ENCODE results near the gene CEACAM3. TPM values are rescaled to one million over a fixed set of nuclear protein-coding genes. Genes with fewer than 3 reads are reported as not detected.
"Not testable (repeated sequence)": the region's sequence is repeated elsewhere in the genome, so short reads cannot be mapped to it uniquely, and the experiment has no call there.

CEACAM3 gene
- total RNA-seq (not detected), total RNA-seq (0 to 0.13 (median 0) reads per million in 29 experiments)
- not detected for total RNA-seq (2013)

DNA sequence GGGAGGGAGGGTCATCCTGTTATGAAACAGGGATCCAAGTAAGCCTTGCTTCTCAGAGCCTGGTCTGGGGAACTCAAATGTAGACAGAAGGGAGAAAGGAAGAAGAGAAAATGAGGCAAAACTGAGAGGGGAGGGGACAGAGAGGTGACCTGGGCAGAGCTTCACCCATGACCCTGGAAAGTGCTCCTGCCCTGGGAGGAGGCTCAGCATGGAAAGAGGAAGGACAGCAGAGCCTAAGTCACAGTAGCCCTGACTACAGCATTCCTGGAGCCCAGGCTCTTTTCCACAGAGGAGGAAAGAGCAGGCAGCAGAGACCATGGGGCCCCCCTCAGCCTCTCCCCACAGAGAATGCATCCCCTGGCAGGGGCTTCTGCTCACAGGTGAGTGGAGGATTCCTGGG lies at the start of gene CEACAM3:
Gene CEACAM3 (plus strand): TSS at position 226 of the 400 bp plus-strand sequence. CDS start 91 bp downstream, at position 317.
- Mint-ChIP-seq H3K4me3 (no peak within 1 kb of the TSS), H3K27ac (no peak within 1 kb of the TSS), H3K27me3 (peaks cover 38 to 40% of the 10 kb centered on the region in 2 donors), H3K4me1 (peaks cover 5 to 12% (median 6%) of the 10 kb centered on the region in 3 donors), H3K36me3 (no peaks in the 10 kb centered on the region), H3K9me3 (no peaks in the 10 kb centered on the region)
- Histone ChIP-seq H3K36me3 (ENCODE audit: control insufficient read depth in 2 of 2, extremely low read depth in 1 of 2, insufficient read depth in 1 of 2, low read length in 1 of 2) (no peaks in the 10 kb centered on the region), H3K27me3 (replicated peaks in 1 of 2; ENCODE audit: control insufficient read depth in 2 of 2, extremely low read depth in 1 of 2, insufficient read depth in 2 of 2, low read length in 1 of 2) (peaks cover 0 to 36% of the 10 kb centered on the region in 2 experiments), H3K27ac (ENCODE audit: low read length) (no peak within 1 kb of the TSS), H3K4me1 (ENCODE audit: control insufficient read depth in 1 of 2, extremely low read depth in 1 of 2, insufficient read depth in 2 of 2, low read length in 2 of 2) (no peaks in the 10 kb centered on the region), H3K9me3 (no peaks in the 10 kb centered on the region), H3K4me3 (ENCODE audit: control insufficient read depth in 1 of 2, extremely low read depth in 1 of 2, low read length in 1 of 2) (no peak within 1 kb of the TSS)
- DNase-seq (no peak), ATAC-seq (replicated peaks in 1 of 4) (no peak)
- CTCF ChIA-PET, result interaction anchor here in 1 of 2 donors (1.8 kb wide), 1 partner anchor 25 kb away, joined by 4 read pairs; no protein-coding TSS in a partner anchor
- POLR2A ChIA-PET, result no interaction called here

DNA sequence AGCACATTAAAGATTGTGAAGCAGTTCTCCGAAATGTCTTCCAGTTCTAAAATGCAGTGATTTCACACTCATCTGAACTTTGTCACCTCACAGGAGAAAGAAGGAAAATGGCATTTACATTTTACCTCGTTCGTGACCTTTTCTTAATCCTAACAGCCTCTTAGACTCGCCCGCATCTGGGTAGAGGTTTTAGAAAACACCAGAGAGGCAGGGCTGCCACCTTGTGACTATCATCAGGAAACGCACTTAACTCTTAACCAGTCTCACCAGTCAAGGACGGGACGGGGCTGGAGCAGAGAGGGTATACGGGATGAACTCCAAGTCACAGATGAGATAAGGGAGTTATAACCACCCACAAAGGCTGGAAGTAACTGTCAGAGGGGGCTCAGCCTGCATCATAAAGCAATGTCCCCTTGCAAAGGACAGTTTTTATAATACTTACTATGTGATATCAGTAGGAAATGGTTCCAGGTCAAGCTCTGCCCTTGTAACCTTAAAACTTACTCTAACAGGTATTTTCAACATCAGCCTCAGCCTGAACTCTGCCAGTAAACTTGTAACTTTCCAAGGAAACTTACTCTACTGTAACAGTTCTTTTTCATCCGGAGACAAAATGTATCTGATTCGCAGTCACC lies 49.7 kb upstream of the CEACAM3 start:
- H3K4me3 ChIP-seq (ENCODE audit: control insufficient read depth in 1 of 2, extremely low read depth in 1 of 2, low read length in 1 of 2), result no peak overlapping the region
- H3K27ac ChIP-seq (ENCODE audit: low read length), result no peak overlapping the region
- no peaks in the 10 kb centered on the region for H3K36me3 ChIP-seq (ENCODE audit: control insufficient read depth in 2 of 2, extremely low read depth in 1 of 2, insufficient read depth in 1 of 2, low read length in 1 of 2)
- H3K36me3 Mint-ChIP-seq, result no peaks in the 10 kb centered on the region
- H3K27me3 ChIP-seq (replicated peaks in 1 of 2; ENCODE audit: control insufficient read depth in 2 of 2, extremely low read depth in 1 of 2, insufficient read depth in 2 of 2, low read length in 1 of 2), result peaks cover 0 to 18% of the 10 kb centered on the region in 2 experiments
- POLR2A ChIA-PET, result no interaction called here
- WGBS (ENCODE audit: insufficient coverage), result 100% methylated on average over 2 of the region's 11 CpGs
- H3K4me1 Mint-ChIP-seq, result peaks cover 0 to 12% (median 3%) of the 10 kb centered on the region in 3 donors
- H3K27me3 Mint-ChIP-seq, result peaks cover 46 to 65% of the 10 kb centered on the region in 2 donors
- DNase-seq, result peak in 31 of 35 experiments; percentile 5 to 67 (median 29)
- H3K9me3 ChIP-seq, result no peaks in the 10 kb centered on the region
- H3K4me3 Mint-ChIP-seq, result no peak overlapping the region
- H3K9me3 Mint-ChIP-seq, result no peaks in the 10 kb centered on the region
- no peaks in the 10 kb centered on the region for H3K4me1 ChIP-seq (ENCODE audit: control insufficient read depth in 1 of 2, extremely low read depth in 1 of 2, insufficient read depth in 2 of 2, low read length in 2 of 2)
- CTCF ChIA-PET, result interaction anchor here in 1 of 2 donors (0.6 kb wide), 1 partner anchor 1420 kb away, joined by 5 read pairs; no protein-coding TSS in a partner anchor
- H3K27ac Mint-ChIP-seq, result no peak overlapping the region
- ATAC-seq (replicated peaks in 1 of 4), result peak; percentile 70 to 90 (median 81)

DNA sequence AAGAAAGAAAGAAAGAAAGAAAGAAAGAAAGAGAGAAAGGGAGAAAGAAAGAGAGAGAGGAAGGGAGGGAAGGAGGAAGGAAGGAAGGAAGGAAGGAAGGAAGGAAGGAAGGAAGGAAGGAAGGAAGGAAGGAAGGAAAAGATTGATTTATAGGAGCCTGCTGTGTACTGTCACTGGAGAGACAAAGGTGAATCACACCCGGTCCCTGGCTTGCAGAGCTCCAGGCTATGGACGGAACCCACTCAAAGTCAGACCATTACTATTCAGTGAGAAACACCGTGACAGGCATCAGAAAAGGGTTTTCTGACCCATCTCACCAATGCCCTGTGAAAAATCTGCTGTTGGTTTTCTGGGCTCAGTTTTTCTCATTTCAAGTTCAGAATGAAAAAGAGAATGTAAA lies 48.4 kb upstream of the CEACAM3 start:
- H3K27me3 Mint-ChIP-seq, result peaks cover 50 to 68% of the 10 kb centered on the region in 2 donors

DNA sequence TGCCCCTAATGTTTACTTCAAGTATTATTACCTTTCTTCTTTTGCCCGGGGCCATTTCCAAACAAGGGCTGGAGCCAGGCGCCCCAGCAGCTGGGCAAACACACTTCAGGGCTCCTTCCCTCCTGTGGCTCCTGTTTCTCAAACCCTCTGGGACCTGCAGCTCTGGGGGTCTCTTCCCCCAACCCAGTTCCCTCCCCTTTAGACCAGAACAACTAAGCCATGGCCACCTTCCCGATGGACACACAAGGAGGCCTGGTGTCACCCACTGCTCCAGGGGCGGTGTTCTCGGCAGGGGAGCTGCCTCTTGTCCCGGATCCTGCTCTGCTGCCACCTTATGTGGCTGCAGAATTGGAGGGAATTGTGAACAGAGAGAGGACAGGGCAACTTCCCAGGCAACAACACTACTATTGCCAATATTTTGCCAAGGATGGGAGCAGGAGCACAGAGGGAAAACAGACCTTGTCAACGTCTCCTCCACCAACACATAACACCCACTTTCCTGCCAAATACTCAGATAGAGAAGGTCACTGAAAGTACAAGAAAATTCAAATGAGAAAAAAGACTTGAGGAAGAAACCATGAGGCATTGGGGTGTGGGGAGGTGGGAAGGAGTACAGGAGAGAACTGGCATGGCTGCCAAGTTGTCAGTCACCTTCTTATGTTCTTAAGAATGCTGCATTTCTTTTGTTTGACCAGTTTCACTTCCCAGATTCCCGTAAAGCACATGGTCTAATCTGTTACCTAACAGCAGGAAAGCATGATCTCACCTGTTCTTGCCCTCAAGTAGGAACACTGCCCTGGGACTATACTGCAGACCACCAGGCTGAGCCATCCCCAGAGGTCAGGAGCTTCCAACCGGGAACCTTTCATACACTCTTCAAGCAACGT lies 45.9 kb upstream of the CEACAM3 start:
- H3K27me3 ChIP-seq (replicated peaks in 1 of 2; ENCODE audit: control insufficient read depth in 2 of 2, extremely low read depth in 1 of 2, insufficient read depth in 2 of 2, low read length in 1 of 2), result peaks cover 0 to 29% of the 10 kb centered on the region in 2 experiments
- DNase-seq; H3K4me3 ChIP-seq (ENCODE audit: control insufficient read depth in 1 of 2, extremely low read depth in 1 of 2, low read length in 1 of 2); H3K4me1 ChIP-seq (ENCODE audit: control insufficient read depth in 1 of 2, extremely low read depth in 1 of 2, insufficient read depth in 2 of 2, low read length in 2 of 2); POLR2A ChIA-PET; H3K36me3 ChIP-seq (ENCODE audit: control insufficient read depth in 2 of 2, extremely low read depth in 1 of 2, insufficient read depth in 1 of 2, low read length in 1 of 2); H3K27ac Mint-ChIP-seq; ATAC-seq (replicated peaks in 1 of 4); H3K9me3 ChIP-seq; H3K36me3 Mint-ChIP-seq; CTCF ChIA-PET; H3K9me3 Mint-ChIP-seq; H3K27ac ChIP-seq (ENCODE audit: low read length); H3K4me3 Mint-ChIP-seq: not testable (repeated sequence)
- H3K4me1 Mint-ChIP-seq, result peaks cover 4 to 19% (median 6%) of the 10 kb centered on the region in 3 donors
- 60% methylated on average over 1 of the region's 10 CpGs for WGBS (ENCODE audit: insufficient coverage)
- peaks cover 52 to 63% of the 10 kb centered on the region in 2 donors for H3K27me3 Mint-ChIP-seq

More for the DNA sequence above, 48.4 kb upstream of the CEACAM3 start:
- Histone ChIP-seq H3K27ac (ENCODE audit: low read length) (no peak overlapping the region), H3K27me3 (replicated peaks in 1 of 2; ENCODE audit: control insufficient read depth in 2 of 2, extremely low read depth in 1 of 2, insufficient read depth in 2 of 2, low read length in 1 of 2) (peaks cover 0 to 20% of the 10 kb centered on the region in 2 experiments), H3K4me3 (ENCODE audit: control insufficient read depth in 1 of 2, extremely low read depth in 1 of 2, low read length in 1 of 2) (no peak overlapping the region), H3K36me3 (ENCODE audit: control insufficient read depth in 2 of 2, extremely low read depth in 1 of 2, insufficient read depth in 1 of 2, low read length in 1 of 2) (no peaks in the 10 kb centered on the region), H3K4me1 (ENCODE audit: control insufficient read depth in 1 of 2, extremely low read depth in 1 of 2, insufficient read depth in 2 of 2, low read length in 2 of 2) (peaks cover 0 to under 1% of the 10 kb centered on the region in 2 experiments), H3K9me3 (no peaks in the 10 kb centered on the region)
- no peak overlapping the region for H3K4me3 Mint-ChIP-seq
- H3K27ac Mint-ChIP-seq, result no peak overlapping the region
- H3K9me3 Mint-ChIP-seq, result no peaks in the 10 kb centered on the region
- no peaks in the 10 kb centered on the region for H3K36me3 Mint-ChIP-seq
- DNase-seq (no peak), ATAC-seq (replicated peaks in 1 of 4) (no peak)
- CTCF ChIA-PET, result no interaction called here
- POLR2A ChIA-PET, result no interaction called here
- peaks cover 0 to 12% (median 3%) of the 10 kb centered on the region in 3 donors for H3K4me1 Mint-ChIP-seq
- WGBS (ENCODE audit: insufficient coverage), result no CpG with 5 or more reads among the region's 3 CpGs

DNA sequence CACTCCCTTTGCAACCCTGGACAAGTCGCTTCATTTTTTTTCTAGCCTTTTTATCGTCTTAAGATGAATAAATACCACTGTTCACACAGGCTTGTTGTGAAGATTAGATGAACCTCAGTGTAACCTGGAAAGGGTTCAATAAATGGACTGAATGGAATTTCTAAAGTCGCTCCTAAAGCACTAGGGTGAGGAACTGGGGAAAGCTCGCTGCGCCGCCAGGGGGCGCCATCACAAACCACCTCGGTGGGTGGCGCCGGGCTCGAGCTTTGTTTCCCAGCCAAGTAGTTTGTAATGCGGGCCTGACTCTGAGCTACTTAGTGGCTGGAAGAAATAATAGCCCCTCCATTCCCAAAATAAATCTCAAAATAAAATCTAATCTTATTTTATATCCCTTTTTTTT lies 43.2 kb upstream of the CEACAM3 start:
- no peaks in the 10 kb centered on the region for H3K9me3 ChIP-seq
- H3K4me3 ChIP-seq (ENCODE audit: control insufficient read depth in 1 of 2, extremely low read depth in 1 of 2, low read length in 1 of 2), result no peak overlapping the region
- no peak overlapping the region for H3K4me3 Mint-ChIP-seq
- ATAC-seq (replicated peaks in 1 of 4) (peak; percentile 46 to 83 (median 60)), DNase-seq (peak; percentile 34 to 85 (median 68))
- H3K27me3 ChIP-seq (replicated peaks in 1 of 2; ENCODE audit: control insufficient read depth in 2 of 2, extremely low read depth in 1 of 2, insufficient read depth in 2 of 2, low read length in 1 of 2), result peaks cover 0 to 24% of the 10 kb centered on the region in 2 experiments
- H3K36me3 Mint-ChIP-seq, result no peaks in the 10 kb centered on the region
- ChIA-PET POLR2A (interaction anchor here (0.6 to 0.7 kb wide), 2 partner anchors 24 to 27 kb away, joined by 5 read pairs; no protein-coding TSS in a partner anchor), CTCF (interaction anchor here (0.6 to 3.5 kb wide), 16 partner anchors 12 to 264 kb away, joined by 3 to 59 read pairs (median 5); no protein-coding TSS in a partner anchor)
- peaks cover 3 to 7% (median 4%) of the 10 kb centered on the region in 3 donors for H3K4me1 Mint-ChIP-seq
- no peaks in the 10 kb centered on the region for H3K9me3 Mint-ChIP-seq
- H3K36me3 ChIP-seq (ENCODE audit: control insufficient read depth in 2 of 2, extremely low read depth in 1 of 2, insufficient read depth in 1 of 2, low read length in 1 of 2), result no peaks in the 10 kb centered on the region
- WGBS (ENCODE audit: insufficient coverage), result no CpG with 5 or more reads among the region's 12 CpGs
- peaks cover 36 to 50% of the 10 kb centered on the region in 2 donors for H3K27me3 Mint-ChIP-seq
- no peak overlapping the region for H3K27ac ChIP-seq (ENCODE audit: low read length)
- no peak overlapping the region for H3K27ac Mint-ChIP-seq
- peaks cover 0 to 9% of the 10 kb centered on the region in 2 experiments for H3K4me1 ChIP-seq (ENCODE audit: control insufficient read depth in 1 of 2, extremely low read depth in 1 of 2, insufficient read depth in 2 of 2, low read length in 2 of 2)

DNA sequence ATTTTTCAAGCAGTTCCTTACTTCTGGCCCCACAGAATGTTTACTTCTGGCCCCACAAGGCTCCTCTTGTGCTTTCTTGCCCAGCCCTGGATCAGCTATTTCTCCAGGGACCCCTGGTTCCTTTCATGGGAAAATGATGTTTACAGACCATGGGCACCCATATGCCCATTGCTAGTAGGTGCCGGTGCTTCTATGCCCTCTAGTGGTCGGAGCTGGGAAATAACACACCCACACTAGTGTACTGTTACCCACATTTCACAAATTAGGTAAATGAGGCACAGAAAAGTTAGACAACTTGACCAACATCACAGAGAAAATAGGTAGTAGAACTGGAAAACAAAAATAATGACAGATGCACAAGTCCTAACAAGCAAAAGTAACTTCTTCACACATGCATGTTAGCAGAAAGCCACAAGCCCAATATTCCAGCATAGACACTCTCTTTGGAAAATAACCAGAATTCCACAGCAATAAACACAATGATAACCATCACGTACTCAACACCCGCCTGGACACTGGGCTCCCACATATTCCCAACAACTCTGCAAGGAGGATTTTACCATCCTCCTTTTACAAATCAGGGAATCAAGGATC lies 42.4 kb upstream of the CEACAM3 start:
- peaks cover 3 to 7% (median 4%) of the 10 kb centered on the region in 3 donors for H3K4me1 Mint-ChIP-seq
- no peaks in the 10 kb centered on the region for H3K9me3 Mint-ChIP-seq
- peaks cover 0 to 27% of the 10 kb centered on the region in 2 experiments for H3K27me3 ChIP-seq (replicated peaks in 1 of 2; ENCODE audit: control insufficient read depth in 2 of 2, extremely low read depth in 1 of 2, insufficient read depth in 2 of 2, low read length in 1 of 2)
- 60% methylated on average over 1 of the region's 4 CpGs for WGBS (ENCODE audit: insufficient coverage)
- ChIA-PET POLR2A (interaction anchor here in 1 of 2 donors (0.6 kb wide), 1 partner anchor 66 kb away, joined by 7 read pairs; no protein-coding TSS in a partner anchor), CTCF (interaction anchor here (0.6 to 3.5 kb wide), 13 partner anchors 11 to 1986 kb away, joined by 3 to 59 read pairs (median 6); no protein-coding TSS in a partner anchor)
- DNase-seq (peak; percentile 20 to 79 (median 62)), ATAC-seq (replicated peaks in 1 of 4) (peak; percentile 84 to 89 (median 86))
- no peaks in the 10 kb centered on the region for H3K9me3 ChIP-seq
- no peak overlapping the region for H3K4me3 ChIP-seq (ENCODE audit: control insufficient read depth in 1 of 2, extremely low read depth in 1 of 2, low read length in 1 of 2)
- no peaks in the 10 kb centered on the region for H3K36me3 Mint-ChIP-seq
- no peak overlapping the region for H3K4me3 Mint-ChIP-seq
- no peak overlapping the region for H3K27ac ChIP-seq (ENCODE audit: low read length)
- H3K27ac Mint-ChIP-seq, result no peak overlapping the region
- H3K27me3 Mint-ChIP-seq, result peaks cover 33 to 50% of the 10 kb centered on the region in 2 donors
- no peaks in the 10 kb centered on the region for H3K36me3 ChIP-seq (ENCODE audit: control insufficient read depth in 2 of 2, extremely low read depth in 1 of 2, insufficient read depth in 1 of 2, low read length in 1 of 2)
- peaks cover 0 to 9% of the 10 kb centered on the region in 2 experiments for H3K4me1 ChIP-seq (ENCODE audit: control insufficient read depth in 1 of 2, extremely low read depth in 1 of 2, insufficient read depth in 2 of 2, low read length in 2 of 2)
